GM18517 (cell line): Measurements from ENCODE around the gene IMMP2L.
A peak's percentile ranks its signal among the peaks of the same experiment; 100 is the strongest.
"Not testable (repeated sequence)": the region's sequence is repeated elsewhere in the genome, so short reads cannot be mapped to it uniquely, and the experiment has no call there.

Experiments
- ATAC-seq: cut with Tn5 transposase; IDR thresholded peaks from one replicate; pipeline ENCODE4 v1.9.1; 2021; ENCODE audit warnings: mild to moderate bottlenecking, moderate library complexity; ENCODE audit not compliant: unreplicated experiment

Gene IMMP2L

DNA sequence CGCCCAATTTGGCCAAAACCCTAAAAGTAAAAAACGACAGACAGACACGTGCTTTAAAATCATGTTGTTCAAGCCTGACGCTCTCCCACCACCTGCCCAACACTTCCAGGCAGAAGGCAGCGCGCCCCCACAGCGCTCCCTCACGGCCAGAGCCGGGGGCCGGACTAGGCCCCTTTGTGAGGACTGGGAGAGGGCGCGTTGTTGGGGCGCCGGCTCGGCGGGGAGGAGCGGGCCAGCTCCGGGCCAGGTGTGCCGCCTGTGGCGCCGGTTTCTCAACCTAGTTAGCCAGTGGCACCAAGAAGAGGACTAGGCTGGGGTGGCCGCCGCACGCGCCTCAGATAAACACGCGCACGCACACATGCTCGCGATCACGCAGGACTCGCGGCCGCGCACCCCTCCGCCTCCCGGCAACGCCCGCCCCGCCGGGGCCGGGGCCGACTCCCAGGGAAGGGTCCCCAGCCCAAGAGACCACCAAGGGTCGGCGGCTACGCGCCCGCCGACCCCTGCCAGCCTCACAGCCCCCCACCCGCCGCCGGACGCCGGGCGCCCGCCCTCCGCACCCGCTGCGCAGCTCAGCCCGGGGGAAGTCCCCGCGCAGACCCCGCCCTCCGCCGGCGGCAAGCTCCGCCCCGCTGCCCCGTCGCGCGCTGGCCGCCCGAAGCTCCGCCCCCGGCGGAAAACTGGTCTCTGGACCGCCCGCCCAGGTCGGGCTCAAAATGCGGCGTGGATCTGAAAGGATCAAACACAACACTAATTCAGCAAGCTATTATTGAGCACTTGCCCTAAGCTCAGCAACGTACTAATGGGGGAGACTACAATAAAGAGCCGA, at the start of gene IMMP2L:
Gene IMMP2L (minus strand): TSS at position 589 of the 829 bp plus-strand sequence.
- peak; percentile 88 for ATAC-seq

DNA sequence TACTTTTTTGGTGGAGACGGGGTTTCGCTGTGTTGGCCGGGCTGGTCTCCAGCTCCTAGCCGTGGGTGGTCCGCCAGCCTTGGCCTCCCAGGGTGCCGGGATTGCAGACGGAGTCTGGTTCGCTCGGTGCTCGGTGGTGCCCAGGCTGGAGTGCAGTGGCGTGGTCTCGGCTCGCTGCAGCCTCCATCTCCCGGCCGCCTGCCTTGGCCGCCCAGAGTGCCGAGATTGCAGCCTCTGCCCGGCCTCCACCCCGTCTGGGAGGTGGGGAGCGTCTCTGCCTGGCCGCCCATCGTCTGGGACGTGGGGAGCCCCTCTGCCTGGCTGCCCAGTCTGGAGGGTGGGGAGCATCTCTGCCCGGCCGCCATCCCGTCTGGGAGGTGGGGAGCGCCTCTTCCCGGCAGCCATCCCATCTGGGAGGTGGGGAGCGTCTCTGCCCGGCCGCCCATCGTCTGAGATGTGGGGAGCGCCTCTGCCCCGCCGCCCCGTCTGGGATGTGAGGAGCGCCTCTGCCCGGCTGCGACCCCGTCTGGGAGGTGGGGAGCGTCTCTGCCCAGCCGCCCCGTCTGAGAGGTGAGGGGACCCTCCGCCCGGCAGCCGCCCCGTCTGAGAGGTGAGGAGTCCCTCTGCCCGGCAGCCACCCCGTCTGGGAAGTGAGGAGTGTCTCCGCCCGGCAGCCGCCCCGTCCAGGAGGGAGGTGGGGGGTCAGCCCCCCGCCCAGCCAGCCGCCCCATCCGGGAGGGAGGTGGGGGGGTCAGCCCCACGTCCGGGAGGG, 47.4 kb upstream of the IMMP2L start:
- not testable (repeated sequence) for ATAC-seq

DNA sequence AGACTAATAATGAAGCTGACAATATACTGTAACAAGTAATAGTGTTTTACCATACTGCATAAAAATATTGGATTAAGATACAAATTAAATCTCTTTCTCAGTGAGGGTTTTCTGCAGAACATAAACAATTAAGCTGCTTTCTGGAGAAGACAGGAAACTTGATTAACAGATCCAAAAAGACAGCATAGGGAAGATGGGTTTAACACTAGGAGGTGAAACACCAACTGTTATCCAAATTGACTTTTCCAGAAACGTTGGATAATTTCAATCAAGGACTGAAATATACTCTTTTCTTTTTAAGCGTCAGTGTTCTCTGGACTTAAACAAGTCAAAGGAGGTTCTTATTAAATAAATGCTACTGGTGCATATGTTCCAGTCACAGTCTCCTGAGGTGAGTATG, 45.3 kb upstream of the IMMP2L start:
- no peak for ATAC-seq

DNA sequence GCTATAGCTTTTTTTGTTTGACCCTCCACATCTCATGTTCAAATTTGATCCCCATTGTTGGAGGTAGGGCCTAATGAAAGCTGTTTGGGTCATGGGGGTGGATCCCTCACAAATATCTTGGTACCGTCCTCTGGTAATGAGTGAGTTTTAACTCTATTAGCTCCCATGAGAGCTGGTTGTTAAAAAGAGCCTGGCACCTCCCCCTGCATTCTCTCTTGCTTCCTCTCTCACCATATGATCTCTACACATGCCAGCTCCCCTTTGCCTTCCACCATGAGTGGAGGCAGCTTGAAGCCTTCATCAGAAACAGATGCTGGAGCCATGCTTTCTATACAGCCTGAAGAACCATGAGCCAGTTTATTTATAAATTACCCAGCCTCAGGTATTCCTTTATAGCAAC, 43.0 kb upstream of the IMMP2L start:
- ATAC-seq: no peak

DNA sequence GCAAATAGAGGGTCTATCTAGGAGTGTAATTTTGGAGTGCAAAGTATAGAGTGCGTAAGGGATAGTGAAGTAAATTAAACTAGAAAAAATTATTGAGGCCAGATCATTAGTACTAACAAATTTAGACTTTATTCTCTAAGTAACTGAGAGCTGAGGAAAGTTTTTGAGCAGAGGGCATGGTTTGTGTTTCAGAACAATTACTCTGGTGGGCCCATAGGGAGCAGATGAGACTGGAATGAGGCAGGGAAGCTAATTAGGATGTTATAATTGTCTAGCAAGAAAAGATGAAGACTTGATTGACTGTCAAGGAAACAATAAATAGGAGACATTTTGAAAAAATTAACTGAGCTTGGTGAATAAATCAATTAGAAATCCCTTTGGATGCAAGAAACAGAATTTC, 37.8 kb upstream of the IMMP2L start:
- no peak for ATAC-seq

DNA sequence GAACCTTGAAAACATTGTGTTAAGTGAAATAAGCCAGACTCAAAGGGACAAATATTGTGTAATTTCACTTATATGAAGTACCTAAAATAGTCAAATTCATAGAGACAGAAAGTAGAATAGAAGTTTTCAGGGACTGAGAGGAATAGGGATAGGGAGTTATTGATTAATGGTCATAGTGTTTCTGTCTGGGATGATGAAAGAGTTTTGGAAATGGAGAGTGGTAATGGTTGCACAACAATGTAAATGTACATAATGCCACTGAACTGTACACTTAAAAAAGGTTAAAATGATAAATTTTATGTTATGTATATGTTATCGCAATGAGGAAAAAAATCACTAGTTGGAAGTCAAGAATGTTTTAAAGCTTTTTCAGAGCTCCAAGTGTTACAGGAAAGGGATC, 33.5 kb upstream of the IMMP2L start:
- ATAC-seq: no peak

DNA sequence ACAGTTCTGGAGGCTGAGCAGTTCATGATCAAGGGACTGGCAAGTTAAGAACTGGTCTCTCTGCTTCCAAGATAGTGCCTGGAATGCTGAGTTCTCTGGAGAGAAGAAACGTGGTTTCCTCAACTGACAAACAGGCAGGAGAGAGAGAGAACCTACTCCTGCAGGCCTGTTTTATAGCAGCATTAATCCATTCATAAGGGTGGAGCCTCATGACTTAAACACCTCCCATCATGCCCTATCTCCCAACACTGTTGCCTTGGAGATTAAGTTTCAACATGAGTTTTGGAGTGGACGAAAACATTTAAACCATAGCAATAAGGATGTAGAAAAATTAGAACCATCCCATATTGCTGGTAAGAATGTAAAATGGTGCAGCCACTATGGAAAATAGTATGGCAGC, 32.3 kb upstream of the IMMP2L start:
- ATAC-seq: no peak

DNA sequence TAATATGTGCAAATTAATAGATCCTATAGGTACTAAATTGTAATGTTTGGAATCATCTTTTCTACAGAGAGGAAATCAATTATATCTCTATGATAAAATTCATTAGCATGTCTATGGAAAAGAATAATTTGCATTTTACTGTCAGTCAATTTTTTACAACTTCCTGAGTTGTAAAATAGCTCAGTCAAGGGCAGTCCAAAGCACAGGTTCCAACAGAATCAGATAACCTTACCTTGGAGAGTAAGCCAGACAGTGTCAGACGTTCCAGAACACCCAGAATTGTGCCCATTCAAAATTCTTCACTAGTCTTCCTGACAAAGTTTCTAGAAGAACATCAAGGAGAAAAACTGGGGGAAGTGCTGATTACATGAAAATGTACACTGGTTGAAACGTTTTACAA, 31.1 kb upstream of the IMMP2L start:
- ATAC-seq: no peak

DNA sequence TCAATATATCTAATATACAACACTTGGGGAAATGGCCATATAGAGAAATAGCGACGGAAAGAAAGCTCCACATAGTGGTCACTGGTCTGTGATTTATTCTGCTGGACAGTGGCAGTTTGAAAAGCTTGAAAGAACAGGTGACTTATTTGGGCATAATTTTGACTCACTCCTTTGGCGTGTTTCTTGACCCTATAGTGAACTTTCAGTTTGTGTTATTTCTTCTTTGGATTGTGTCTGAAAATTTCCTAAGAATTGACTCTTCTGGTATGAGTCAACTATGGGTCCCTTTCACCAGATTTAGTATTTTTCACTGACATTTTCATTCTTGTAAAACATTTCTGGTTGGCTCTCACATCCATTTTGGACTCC, 25.8 kb upstream of the IMMP2L start:
- ATAC-seq: no peak

DNA sequence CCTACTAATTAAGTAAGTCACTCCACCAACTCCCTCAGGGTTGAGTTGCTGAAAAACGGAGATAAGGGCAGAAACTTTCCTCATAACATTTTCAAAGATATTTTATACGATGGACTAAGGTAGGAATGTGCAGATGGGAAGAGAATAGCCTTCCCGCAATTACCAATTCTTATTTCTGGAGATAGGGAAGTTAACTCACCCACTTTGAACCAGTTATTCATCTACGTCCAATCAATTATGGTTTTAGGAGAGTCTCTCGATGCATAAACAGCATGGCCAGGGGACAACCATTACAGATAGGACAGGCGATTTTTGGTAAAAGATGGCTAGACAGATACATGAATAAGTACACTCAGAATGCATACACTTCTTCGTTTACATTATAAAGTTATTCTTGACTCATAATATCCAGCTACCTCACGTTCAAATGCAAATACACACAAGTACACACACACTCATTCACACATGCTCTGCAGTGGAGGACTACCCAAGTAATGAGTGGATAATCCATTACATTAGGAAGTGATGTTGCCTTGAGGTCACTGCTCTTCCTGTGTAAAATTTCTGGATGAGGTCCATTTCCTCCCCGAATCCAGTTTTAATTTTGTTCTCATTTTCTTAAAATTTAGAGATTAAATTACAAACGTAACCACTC, 25.2 kb upstream of the IMMP2L start:
- no peak for ATAC-seq

DNA sequence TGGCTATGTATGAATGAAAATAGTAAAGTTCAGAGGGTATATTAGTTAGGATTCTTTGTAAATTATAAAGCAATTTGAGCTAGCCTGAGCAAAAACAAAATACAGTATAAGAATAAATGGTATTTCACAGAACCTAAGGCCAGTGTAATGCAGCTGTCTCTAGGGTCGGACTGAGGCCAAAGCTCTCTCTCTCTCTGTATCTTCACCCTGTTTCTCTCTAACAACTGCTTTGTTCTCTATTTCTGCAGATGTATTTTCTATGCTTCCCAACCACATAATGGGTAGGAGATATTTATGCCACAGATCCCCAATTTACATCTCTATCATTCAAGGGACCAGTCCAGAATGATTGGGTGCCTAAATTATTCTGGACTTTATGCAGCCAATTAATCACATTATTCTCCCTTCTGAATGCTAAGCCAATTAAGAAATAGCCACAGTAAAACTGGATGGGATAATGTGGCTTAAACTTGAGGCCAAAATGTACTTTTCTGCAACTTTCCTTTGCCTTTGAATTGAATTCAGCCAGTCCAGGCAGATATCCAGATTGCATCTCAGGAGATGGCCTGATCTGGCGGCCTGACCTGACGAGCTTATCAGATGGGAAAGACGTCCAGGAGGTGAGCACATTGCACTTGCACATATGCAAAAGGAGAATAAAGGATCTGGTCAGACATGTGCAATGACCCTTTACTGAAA, 24.6 kb upstream of the IMMP2L start:
- no peak for ATAC-seq

DNA sequence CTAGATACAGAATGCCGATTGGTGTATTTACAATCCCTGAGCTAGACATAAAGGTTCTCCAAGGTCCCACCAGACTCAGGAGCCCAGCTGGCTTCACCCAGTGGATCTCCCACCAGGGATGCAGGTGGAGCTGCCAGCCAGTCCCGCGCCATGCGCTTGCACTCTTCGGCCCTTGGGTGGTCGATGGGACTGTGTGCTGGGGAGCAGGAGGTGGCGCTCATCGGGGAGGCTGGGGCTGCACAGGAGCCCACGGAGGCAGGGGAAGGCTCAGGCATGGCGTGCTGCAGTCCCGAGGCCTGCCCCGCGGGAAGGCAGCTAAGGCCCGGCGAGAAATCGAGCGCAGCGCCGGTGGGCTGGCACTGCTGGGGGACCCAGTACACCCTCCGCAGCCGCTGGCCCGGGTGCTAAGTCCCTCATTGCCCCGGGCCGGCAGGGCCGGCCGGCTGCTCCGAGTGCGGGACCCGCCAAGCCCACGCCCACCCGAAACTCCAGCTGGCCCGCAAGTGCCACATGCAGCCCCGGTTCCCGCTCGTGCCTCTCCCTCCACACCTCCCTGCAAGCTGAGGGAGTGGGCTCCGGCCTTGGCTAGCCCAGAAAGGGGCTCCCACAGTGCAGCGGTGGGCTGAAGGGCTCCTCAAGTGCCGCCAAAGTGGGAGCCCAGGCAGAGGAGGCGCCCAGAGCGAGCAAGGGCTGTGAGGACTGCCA, 19.6 kb upstream of the IMMP2L start:
- not testable (repeated sequence) for ATAC-seq

DNA sequence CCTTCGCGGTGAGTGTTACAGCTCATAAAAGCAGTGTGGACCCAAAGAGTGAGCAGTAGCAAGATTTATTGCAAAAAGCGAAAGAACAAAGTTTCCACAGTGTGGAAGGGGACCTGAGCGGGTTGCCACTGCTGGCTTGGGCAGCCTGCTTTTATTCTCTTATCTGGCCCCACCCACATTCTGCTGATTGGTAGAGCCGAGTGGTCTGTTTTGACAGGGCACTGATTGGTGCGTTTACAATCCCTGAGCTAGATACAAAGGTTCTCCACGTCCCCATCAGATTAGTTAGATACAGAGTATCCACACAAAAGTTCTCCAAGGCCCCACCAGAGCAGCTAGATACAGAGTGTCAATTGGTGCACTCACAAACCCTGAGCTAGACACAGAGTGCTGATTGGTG, 18.9 kb upstream of the IMMP2L start:
- not testable (repeated sequence) for ATAC-seq

DNA sequence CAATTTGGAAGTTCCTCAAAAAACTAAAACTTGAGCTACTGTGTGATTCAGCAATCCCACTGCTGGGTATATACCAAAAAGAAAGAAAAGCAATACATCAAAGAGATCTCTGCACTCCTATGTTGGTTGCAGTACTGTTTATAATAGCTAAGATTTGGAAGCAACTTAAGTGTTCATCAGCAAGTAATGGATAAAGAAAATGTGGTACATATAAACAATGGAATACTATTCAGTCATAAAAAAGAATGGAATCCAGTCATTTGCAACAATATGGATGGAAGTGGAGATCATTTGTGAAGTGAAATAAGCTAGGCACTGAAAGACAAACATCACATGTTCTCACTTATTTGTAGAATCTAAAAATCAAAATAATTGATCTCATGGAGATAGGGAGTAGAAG, 16.5 kb upstream of the IMMP2L start:
- no peak for ATAC-seq

DNA sequence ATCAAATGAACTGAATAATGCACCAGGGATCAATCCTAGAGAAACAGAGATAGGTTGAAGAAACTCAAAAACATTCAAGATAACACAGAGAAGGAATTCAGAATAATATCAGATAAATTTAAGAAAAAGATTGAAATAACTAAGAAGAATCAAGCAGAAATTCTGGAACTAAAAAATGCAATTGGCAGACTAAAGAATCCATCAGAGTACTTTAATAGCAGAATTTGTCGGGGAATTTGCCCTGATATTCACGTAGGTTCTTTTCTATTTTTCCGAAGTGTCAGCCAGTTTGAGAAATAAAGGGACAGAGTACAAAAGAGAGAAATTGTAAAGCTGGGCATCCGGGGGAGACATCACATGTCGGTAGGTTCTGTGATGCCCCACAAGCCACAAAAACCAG, 9.4 kb upstream of the IMMP2L start:
- ATAC-seq: no peak

DNA sequence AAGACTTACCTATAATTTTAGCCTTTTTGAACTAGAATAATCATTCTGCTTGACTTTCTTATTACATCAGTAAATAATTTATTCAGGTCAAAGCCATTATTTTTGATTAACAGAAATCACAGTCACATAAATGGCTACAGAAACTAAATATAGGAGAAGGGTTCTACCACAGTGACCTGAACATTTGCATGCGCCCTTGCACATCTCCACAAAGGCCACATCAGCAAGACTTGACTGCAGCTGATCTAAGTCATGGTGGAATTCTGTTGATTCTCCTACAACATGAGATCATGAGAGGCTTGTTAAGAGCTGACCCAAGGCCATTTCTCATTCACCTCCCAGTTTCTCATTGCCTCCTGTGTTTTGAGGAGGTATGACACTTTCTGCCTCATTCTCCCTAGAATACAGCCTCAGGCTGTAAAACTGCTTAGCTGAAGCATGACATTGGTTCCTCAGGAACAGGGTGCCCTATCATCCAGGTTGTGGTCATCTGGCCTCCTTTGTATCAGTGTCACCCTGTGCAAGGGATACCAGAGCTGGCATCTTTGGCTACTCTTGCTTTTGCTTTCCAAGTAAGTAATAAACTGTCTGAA, 6.7 kb upstream of the IMMP2L start:
- ATAC-seq: no peak

DNA sequence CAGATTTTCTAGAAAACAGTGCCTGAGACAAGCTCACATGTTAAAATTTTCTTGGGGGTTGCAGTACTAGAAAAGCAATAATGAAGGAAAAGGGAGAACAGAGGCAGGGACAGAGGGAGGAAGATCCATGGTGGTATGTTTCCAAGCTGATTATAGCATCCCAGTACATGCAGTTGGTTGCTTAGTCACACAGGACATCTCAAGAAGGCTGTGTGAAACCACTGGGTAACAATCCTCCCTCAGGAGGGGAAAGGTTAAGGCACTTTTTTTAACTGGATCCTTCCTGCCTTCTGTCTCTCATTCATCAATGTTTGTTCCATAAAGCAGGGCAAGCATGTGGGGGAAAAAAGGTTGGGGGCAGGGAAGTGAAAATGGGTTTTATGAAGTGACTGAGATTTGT, 6.1 kb upstream of the IMMP2L start:
- no peak for ATAC-seq

DNA sequence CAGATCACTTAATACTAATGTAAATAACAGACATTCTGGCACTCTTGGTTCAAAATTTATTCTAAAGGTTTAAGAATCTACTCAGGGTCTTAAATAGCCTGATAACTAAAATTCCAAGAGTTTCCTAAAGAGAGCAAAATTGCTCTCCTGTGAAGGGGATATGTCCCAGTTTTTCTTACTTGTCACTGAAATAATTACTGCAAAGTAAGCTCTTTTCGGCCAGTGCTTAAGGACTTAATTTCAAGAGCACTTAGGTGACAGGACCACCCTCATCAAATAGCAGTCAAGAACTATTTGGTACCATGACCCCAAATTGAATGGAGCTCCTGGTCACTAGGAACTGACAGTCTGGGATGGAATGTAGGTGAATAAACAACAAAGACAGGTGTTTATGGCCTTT, 1.8 kb upstream of the IMMP2L start:
- no peak for ATAC-seq

DNA sequence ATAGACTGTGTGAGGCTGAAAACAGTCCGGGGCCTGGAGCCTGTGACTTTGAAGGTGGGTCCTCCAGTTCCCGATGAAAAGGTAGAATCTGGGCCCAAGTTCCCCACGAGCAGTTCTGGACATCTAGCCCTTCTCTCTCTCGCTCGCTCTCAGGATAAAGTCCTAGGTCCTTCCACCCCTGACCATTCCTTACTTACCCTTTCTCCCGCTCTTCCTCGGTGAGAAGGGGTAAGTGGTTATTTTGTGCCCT, 713 bp downstream of the IMMP2L start:
- no peak for ATAC-seq

DNA sequence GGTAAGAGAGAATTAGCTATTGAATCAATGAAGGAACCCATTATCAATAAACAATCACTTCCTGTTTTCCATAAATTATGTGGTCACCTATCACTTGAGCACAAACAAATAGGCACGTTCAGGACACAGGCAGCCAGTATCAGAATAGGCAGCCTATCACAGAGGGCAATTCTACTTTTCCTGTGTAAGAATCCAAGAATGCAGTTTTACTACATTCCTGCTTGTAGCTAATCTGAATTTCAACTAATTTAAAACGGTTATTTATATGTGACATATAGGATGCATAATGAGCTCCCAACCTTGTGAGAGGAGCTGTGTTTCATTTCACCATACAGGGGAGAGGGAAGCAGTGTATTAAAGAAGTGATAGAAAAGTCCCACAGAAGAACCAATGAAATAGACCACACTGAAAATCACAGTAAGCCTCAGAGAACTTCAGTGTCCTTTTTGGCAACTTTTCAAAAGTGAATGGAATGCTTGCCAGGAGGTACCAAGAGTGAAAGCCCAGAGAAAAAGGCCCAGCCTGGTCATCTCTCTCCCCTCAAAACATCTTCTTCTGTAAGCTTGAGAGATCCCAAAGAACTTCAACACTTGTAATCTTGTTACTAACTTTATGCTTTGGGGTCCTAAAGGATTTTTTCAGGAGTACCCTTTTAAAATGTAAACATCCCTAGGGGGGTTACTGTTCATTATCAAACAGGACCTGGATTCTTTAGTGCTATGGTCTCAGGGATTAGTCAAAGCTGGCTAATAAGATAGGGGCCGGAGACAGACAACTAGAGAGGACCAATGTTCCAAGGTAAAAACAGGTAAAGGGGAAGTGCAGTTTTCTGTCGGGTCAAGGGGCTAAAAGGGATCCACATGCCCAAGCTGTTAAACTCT, 1.3 kb downstream of the IMMP2L start:
- ATAC-seq: no peak
